HCT116 (cell line): ENCODE data around the gene IQGAP2.

ENCODE experiments used
- CEBPB ChIP-seq: IDR thresholded peaks from 2 replicates; pipeline ENCODE4 v1.6.1; 2012; ENCODE audit warnings: low read depth
- CTCF ChIP-seq, 3 experiments: fragments of 200-600 bp in 1 of 3; sonication (generic) in 1 of 3; IDR thresholded peaks in 2 of 3; conservative IDR thresholded peaks in 1 of 3; 2 replicates each; pipeline ENCODE4 v1.5.1; 2012 to 2017; ENCODE audit warnings: low read depth in 2 of 3, low read length in 2 of 3, antibody characterized with exemption in 1 of 3, borderline replicate concordance in 1 of 3, control low read depth in 1 of 3, mild to moderate bottlenecking in 1 of 3, mixed read lengths in 1 of 3, mixed run types in 1 of 3, moderate library complexity in 1 of 3; ENCODE audit not compliant: insufficient read depth in 1 of 3
- EGR1 ChIP-seq: IDR thresholded peaks from 2 replicates; pipeline ENCODE4 v1.6.1; 2012; ENCODE audit warnings: low read depth
- EZH2 ChIP-seq: fragments of 200-600 bp; sonication (generic); IDR thresholded peaks from 2 replicates; pipeline ENCODE4 v1.6.1; 2017; ENCODE audit warnings: antibody characterized with exemption, mixed run types
- JUND ChIP-seq: IDR thresholded peaks from 2 replicates; pipeline ENCODE4 v1.6.1; 2012
- MAX ChIP-seq: IDR thresholded peaks from 2 replicates; pipeline ENCODE4 v1.6.1; 2012
- POLR2A ChIP-seq: IDR thresholded peaks from 2 replicates; pipeline ENCODE4 v1.7.0; 2011; ENCODE audit warnings: borderline replicate concordance; ENCODE audit not compliant: insufficient read depth, insufficient read length; ENCODE audit errors: extremely low read depth
- POLR2AphosphoS5 ChIP-seq: IDR thresholded peaks from 2 replicates; pipeline ENCODE4 v1.6.1; 2011; ENCODE audit warnings: mild to moderate bottlenecking, low read depth, low read length, moderate library complexity
- RAD21 ChIP-seq: IDR thresholded peaks from 2 replicates; pipeline ENCODE4 v1.6.1; 2012; ENCODE audit warnings: low read depth, mild to moderate bottlenecking
- YY1 ChIP-seq: IDR thresholded peaks from 2 replicates; pipeline ENCODE4 v1.6.1; 2011; ENCODE audit warnings: low read length, low read depth, moderate library complexity, mild to moderate bottlenecking; ENCODE audit not compliant: insufficient replicate concordance; ENCODE audit errors: extremely low read depth
- ZFX ChIP-seq: fragments of 450-650 bp; IDR thresholded peaks from 2 replicates; pipeline ENCODE4 v1.6.1; 2017
- ZNF274 ChIP-seq: fragments of 200-500 bp; sonication (Bioruptor generic); IDR thresholded peaks from 2 replicates; pipeline ENCODE4 v1.6.1; 2014; ENCODE audit warnings: mild to moderate bottlenecking, low read depth, low read length, inconsistent platforms

GRCh38 chr5:76456258-76456657, 53.2 kb downstream of the IQGAP2 start:
- TF ChIP-seq POLR2A (no peak), CTCF (IDR thresholded peaks at IDR 0.05 in 2 of 3, conservative IDR thresholded peaks at IDR 0.05 in 1 of 3; ENCODE audit: borderline replicate concordance in 1 of 3, insufficient read depth in 1 of 3, low read depth in 2 of 3, low read length in 2 of 3) (no peak), MAX (no peak), ZNF274 (no peak), EZH2 (no peak), YY1 (no peak), ZFX (no peak), RAD21 (no peak), EGR1 (no peak), POLR2AphosphoS5 (no peak), JUND (no peak), CEBPB (no peak)
